K562 (cell line): Measurements from ENCODE around the gene RBMS1.

Experiments
- BRCA1 ChIP-seq, 2 experiments: fragments of 450-650 bp in 1 of 2; sonication (generic) in 1 of 2; formaldehyde crosslinking in 1 of 2; IDR thresholded peaks; 2 replicates each; pipeline versions ENCODE4 v1.5.0 to v1.6.1; 2017 to 2020; ENCODE audit warnings: mild to moderate bottlenecking in 1 of 2, missing genetic modification reagents in 1 of 2
- IRF2 ChIP-seq: sonication (generic); formaldehyde crosslinking; IDR thresholded peaks from 2 replicates; pipeline ENCODE4 v1.8.1; 2022; ENCODE audit warnings: mild to moderate bottlenecking, missing genetic modification reagents
- NR2C1 ChIP-seq, 2 experiments: fragments of 450-650 bp; IDR thresholded peaks; 2 replicates each; pipeline ENCODE4 v1.6.1; 2017; ENCODE audit warnings: mild to moderate bottlenecking in 2 of 2, antibody characterized with exemption in 1 of 2, inconsistent platforms in 1 of 2, missing compliant biosample characterization in 1 of 2, missing genetic modification characterization in 1 of 2
- SETDB1 ChIP-seq: IDR thresholded peaks from one replicate; pipeline ENCODE4 v1.6.1; 2012; ENCODE audit warnings: low read length, control low read depth, inconsistent platforms
- TBP ChIP-seq: optimal IDR thresholded peaks from 2 replicates; pipeline ENCODE3; 2011; ENCODE audit warnings: low read depth, low read length, improper control_type of control experiment
- ZC3H8 ChIP-seq: fragments of 450-650 bp; IDR thresholded peaks from 2 replicates; pipeline ENCODE4 v1.6.1; 2017

DNA sequence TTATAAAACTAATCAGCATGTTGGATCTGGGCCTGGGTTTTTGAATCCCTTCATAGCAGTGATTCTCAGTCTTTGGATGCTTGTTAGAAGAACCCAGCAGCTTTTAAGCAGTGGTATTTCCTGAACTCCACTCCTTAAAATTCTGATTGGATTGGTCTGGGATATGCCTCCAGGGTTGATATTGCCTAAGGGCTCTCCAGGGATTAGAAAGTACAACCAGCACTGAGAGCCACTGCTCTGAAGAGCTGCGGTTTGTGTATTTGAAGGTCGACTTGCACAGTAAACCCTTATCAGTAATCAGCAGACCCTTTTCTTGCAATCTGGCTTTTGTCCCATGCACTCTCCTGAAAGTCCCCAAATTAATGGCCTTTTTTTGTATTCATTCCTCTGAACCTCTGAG lies 17.0 kb upstream of the RBMS1 start:
- no peak for TF ChIP-seq SETDB1
- TF ChIP-seq IRF2 (CRISPR knock-in tag): no peak
- no peak for TF ChIP-seq NR2C1 (IDR thresholded peaks at IDR 0.05)
- no peak for TF ChIP-seq NR2C1 (tag; IDR thresholded peaks at IDR 0.05)
- TF ChIP-seq BRCA1 (IDR thresholded peaks at IDR 0.05): no peak
- TF ChIP-seq BRCA1 (CRISPR knock-in tag; IDR thresholded peaks at IDR 0.05): no peak
- TF ChIP-seq TBP: no peak
- no peak for TF ChIP-seq ZC3H8
